ENCODE measurements around the gene ENAH.

ENAH gene

GRCh38 chr1:225597926-225598575 is 54.9 kb downstream of the ENAH start:
- no peaks in the 10 kb centered on the region for H3K36me3 ChIP-seq (ENCODE audit: insufficient read depth, low read length)
- H3K27ac ChIP-seq (ENCODE audit: low read depth, low read length, poor library complexity, severe bottlenecking): no peak overlapping the region
- H3K4me2 ChIP-seq (ENCODE audit: low read length): no peak overlapping the region
- H3K4me1 ChIP-seq (ENCODE audit: insufficient read depth, low read length, severe bottlenecking): no peaks in the 10 kb centered on the region
- H2AFZ ChIP-seq (ENCODE audit: low read length): no peak overlapping the region
- no peaks in the 10 kb centered on the region for H3K9me3 ChIP-seq (ENCODE audit: low read length)
- H3K79me2 ChIP-seq (ENCODE audit: insufficient read depth, low read length): no peaks in the 10 kb centered on the region
- H3K9ac ChIP-seq (ENCODE audit: low read length): no peak overlapping the region
- no peaks in the 10 kb centered on the region for H3K9me2 ChIP-seq (ENCODE audit: low read depth, low read length)
- H3K27me3 ChIP-seq (ENCODE audit: insufficient read depth, low read length): no peaks in the 10 kb centered on the region
- no peaks in the 10 kb centered on the region for H3F3A ChIP-seq (ENCODE audit: insufficient read depth, low read length)
- TF ChIP-seq CTCF (IDR thresholded peaks at IDR 0.05; ENCODE audit: low read length): no peak
- TF ChIP-seq EZH2 (IDR thresholded peaks at IDR 0.05; ENCODE audit: borderline replicate concordance, low read length): no peak
- H4K20me1 ChIP-seq (ENCODE audit: insufficient read depth, low read length): no peaks in the 10 kb centered on the region
- H3K4me3 ChIP-seq (ENCODE audit: low read depth, low read length, poor library complexity, severe bottlenecking): no peak overlapping the region

GRCh38 chr1:225596736-225597135 is 56.2 kb downstream of the ENAH start:
- no peaks in the 10 kb centered on the region for H3K4me1 ChIP-seq (ENCODE audit: insufficient read depth, low read length, severe bottlenecking)
- H3K36me3 ChIP-seq (ENCODE audit: insufficient read depth, low read length): no peaks in the 10 kb centered on the region
- H3K9ac ChIP-seq (ENCODE audit: low read length): no peak overlapping the region
- H3K27me3 ChIP-seq (ENCODE audit: insufficient read depth, low read length): no peaks in the 10 kb centered on the region
- no peaks in the 10 kb centered on the region for H3K9me3 ChIP-seq (ENCODE audit: low read length)
- H3F3A ChIP-seq (ENCODE audit: insufficient read depth, low read length): no peaks in the 10 kb centered on the region
- no peak for TF ChIP-seq CTCF (IDR thresholded peaks at IDR 0.05; ENCODE audit: low read length)
- TF ChIP-seq EZH2 (IDR thresholded peaks at IDR 0.05; ENCODE audit: borderline replicate concordance, low read length): no peak
- no peak overlapping the region for H3K4me3 ChIP-seq (ENCODE audit: low read depth, low read length, poor library complexity, severe bottlenecking)
- H2AFZ ChIP-seq (ENCODE audit: low read length): no peak overlapping the region
- H3K4me2 ChIP-seq (ENCODE audit: low read length): no peak overlapping the region
- H4K20me1 ChIP-seq (ENCODE audit: insufficient read depth, low read length): no peaks in the 10 kb centered on the region
- H3K27ac ChIP-seq (ENCODE audit: low read depth, low read length, poor library complexity, severe bottlenecking): no peak overlapping the region
- H3K79me2 ChIP-seq (ENCODE audit: insufficient read depth, low read length): no peaks in the 10 kb centered on the region
- no peaks in the 10 kb centered on the region for H3K9me2 ChIP-seq (ENCODE audit: low read depth, low read length)

GRCh38 chr1:225595974-225596551 is 56.9 kb downstream of the ENAH start:
- TF ChIP-seq CTCF (IDR thresholded peaks at IDR 0.05; ENCODE audit: low read length) (no peak), EZH2 (IDR thresholded peaks at IDR 0.05; ENCODE audit: borderline replicate concordance, low read length) (no peak)
- H3K4me1 ChIP-seq (ENCODE audit: insufficient read depth, low read length, severe bottlenecking): no peaks in the 10 kb centered on the region
- no peaks in the 10 kb centered on the region for H3F3A ChIP-seq (ENCODE audit: insufficient read depth, low read length)
- no peak overlapping the region for H3K9ac ChIP-seq (ENCODE audit: low read length)
- H3K36me3 ChIP-seq (ENCODE audit: insufficient read depth, low read length): no peaks in the 10 kb centered on the region
- no peak overlapping the region for H3K27ac ChIP-seq (ENCODE audit: low read depth, low read length, poor library complexity, severe bottlenecking)
- no peaks in the 10 kb centered on the region for H3K27me3 ChIP-seq (ENCODE audit: insufficient read depth, low read length)
- H3K79me2 ChIP-seq (ENCODE audit: insufficient read depth, low read length): no peaks in the 10 kb centered on the region
- no peak overlapping the region for H3K4me3 ChIP-seq (ENCODE audit: low read depth, low read length, poor library complexity, severe bottlenecking)
- H3K9me3 ChIP-seq (ENCODE audit: low read length): no peaks in the 10 kb centered on the region
- no peaks in the 10 kb centered on the region for H3K9me2 ChIP-seq (ENCODE audit: low read depth, low read length)
- H3K4me2 ChIP-seq (ENCODE audit: low read length): no peak overlapping the region
- no peak overlapping the region for H2AFZ ChIP-seq (ENCODE audit: low read length)
- H4K20me1 ChIP-seq (ENCODE audit: insufficient read depth, low read length): no peaks in the 10 kb centered on the region
